22Rv1 (cell line): ENCODE results near the gene UNC13C.

ENCODE experiments used
- H3K27ac ChIP-seq: fragments of 450-650 bp; 2 replicates; pipeline ENCODE4 v1.5.1; 2017
- CTCF ChIP-seq: fragments of 450-650 bp; IDR thresholded peaks from 2 replicates; pipeline ENCODE4 v1.5.1; 2017; ENCODE audit warnings: mild to moderate bottlenecking
- ZFX ChIP-seq: fragments of 450-650 bp; IDR thresholded peaks from 2 replicates; pipeline ENCODE4 v1.6.1; 2017; ENCODE audit warnings: antibody characterized with exemption, borderline replicate concordance

The UNC13C gene

GRCh38 chr15:54101664-54102270, 123.5 kb downstream of the UNC13C start:
- H3K27ac ChIP-seq = no peak overlapping the region
- no peak for TF ChIP-seq CTCF
- TF ChIP-seq ZFX = no peak

GRCh38 chr15:54102704-54103103, 124.5 kb downstream of the UNC13C start:
- no peak for TF ChIP-seq ZFX
- no peak for TF ChIP-seq CTCF
- H3K27ac ChIP-seq = no peak overlapping the region

- H3K27ac ChIP-seq = no peak overlapping the region
- TF ChIP-seq ZFX (no peak), CTCF (no peak)
Observed at GRCh38 chr15:54109014-54109413, 130.8 kb downstream of the UNC13C start.

- no peak overlapping the region for H3K27ac ChIP-seq
- TF ChIP-seq CTCF (no peak), ZFX (no peak)
Observed at GRCh38 chr15:54119051-54119450, 140.8 kb downstream of the UNC13C start.

- no peak for TF ChIP-seq CTCF
- H3K27ac ChIP-seq = no peak overlapping the region
Observed at GRCh38 chr15:54120949-54121463, 142.8 kb downstream of the UNC13C start.

GRCh38 chr15:54127574-54127973, 149.3 kb downstream of the UNC13C start:
- TF ChIP-seq CTCF (no peak), ZFX (no peak)
- H3K27ac ChIP-seq = no peak overlapping the region

- H3K27ac ChIP-seq = no peak overlapping the region
- no peak for TF ChIP-seq CTCF
- no peak for TF ChIP-seq ZFX
Observed at GRCh38 chr15:54131410-54131809, 153.2 kb downstream of the UNC13C start.
